ENCODE measurements around the gene LDLRAD3.

The LDLRAD3 gene

DNA sequence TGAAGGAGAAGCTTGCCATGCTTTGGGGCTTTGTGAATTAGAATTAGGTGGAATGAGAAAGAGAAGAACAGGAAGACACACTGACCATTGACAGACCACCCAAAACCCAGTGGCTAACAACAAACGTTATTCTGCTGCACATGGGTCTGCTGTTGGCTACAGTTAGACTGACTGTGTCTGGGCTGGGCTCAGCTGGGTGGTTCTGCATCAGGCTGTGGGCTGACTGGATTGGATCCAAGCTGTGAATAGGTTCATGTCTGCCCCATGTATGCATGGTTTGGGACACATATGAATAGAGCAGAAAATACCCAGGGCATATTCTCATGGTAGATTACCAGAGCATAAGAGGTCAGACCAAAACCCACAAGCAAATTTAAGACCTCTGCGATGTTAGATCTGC lies 11.7 kb upstream of the LDLRAD3 start:
- no peak for DNase-seq
- Histone ChIP-seq H3K27me3 (ENCODE audit: insufficient read depth, low read depth, severe bottlenecking) (no peaks in the 10 kb centered on the region), H3K4me3 (ENCODE audit: low read depth, low read length) (no peak overlapping the region), H3K36me3 (no peaks in the 10 kb centered on the region), H3K9me3 (ENCODE audit: severe bottlenecking) (peaks cover 3% of the 10 kb centered on the region), H3K27ac (no peak overlapping the region)
- TF ChIP-seq, protein P1, sequence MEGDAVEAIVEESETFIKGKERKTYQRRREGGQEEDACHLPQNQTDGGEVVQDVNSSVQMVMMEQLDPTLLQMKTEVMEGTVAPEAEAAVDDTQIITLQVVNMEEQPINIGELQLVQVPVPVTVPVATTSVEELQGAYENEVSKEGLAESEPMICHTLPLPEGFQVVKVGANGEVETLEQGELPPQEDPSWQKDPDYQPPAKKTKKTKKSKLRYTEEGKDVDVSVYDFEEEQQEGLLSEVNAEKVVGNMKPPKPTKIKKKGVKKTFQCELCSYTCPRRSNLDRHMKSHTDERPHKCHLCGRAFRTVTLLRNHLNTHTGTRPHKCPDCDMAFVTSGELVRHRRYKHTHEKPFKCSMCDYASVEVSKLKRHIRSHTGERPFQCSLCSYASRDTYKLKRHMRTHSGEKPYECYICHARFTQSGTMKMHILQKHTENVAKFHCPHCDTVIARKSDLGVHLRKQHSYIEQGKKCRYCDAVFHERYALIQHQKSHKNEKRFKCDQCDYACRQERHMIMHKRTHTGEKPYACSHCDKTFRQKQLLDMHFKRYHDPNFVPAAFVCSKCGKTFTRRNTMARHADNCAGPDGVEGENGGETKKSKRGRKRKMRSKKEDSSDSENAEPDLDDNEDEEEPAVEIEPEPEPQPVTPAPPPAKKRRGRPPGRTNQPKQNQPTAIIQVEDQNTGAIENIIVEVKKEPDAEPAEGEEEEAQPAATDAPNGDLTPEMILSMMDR (IDR thresholded peaks at IDR 0.05; ENCODE audit: low read depth, low read length), result no peak

DNA sequence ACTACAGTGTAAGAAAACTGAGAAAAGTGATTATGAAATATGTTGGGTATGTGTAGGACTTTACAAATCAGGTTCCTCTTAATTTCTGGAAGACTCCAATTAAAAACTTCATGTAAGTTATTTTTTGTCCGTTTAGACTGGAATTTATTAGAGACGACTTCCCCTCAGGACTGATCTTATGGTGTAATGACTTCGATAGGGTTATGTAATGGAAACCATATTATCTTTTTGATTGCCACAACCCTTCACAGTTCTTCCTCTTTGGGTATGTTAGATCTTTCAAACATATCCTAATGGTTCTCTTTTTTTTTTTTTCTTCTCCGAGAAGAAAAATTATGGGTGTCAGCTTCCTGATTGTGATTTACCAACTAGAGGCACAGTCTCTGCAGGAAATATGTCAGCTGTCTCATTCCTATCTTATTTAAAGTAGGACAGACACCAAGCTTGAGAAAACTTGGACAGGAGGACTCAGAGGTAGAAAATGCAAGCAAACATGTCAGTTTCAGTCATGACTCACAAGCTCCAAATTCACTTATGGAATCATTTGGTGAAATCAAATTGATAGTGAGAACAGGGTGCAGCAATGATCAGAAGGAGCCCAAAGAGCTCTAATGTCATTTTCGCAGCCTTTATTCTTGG lies 11.1 kb upstream of the LDLRAD3 start:
- Histone ChIP-seq H3K4me3 (ENCODE audit: low read depth, low read length) (no peak overlapping the region), H3K9me3 (ENCODE audit: severe bottlenecking) (peaks cover 3% of the 10 kb centered on the region), H3K36me3 (no peaks in the 10 kb centered on the region), H3K27ac (no peak overlapping the region), H3K27me3 (ENCODE audit: insufficient read depth, low read depth, severe bottlenecking) (no peaks in the 10 kb centered on the region)
- TF ChIP-seq, protein P1 (IDR thresholded peaks at IDR 0.05; ENCODE audit: low read depth, low read length), result no peak
- DNase-seq, result no peak

DNA sequence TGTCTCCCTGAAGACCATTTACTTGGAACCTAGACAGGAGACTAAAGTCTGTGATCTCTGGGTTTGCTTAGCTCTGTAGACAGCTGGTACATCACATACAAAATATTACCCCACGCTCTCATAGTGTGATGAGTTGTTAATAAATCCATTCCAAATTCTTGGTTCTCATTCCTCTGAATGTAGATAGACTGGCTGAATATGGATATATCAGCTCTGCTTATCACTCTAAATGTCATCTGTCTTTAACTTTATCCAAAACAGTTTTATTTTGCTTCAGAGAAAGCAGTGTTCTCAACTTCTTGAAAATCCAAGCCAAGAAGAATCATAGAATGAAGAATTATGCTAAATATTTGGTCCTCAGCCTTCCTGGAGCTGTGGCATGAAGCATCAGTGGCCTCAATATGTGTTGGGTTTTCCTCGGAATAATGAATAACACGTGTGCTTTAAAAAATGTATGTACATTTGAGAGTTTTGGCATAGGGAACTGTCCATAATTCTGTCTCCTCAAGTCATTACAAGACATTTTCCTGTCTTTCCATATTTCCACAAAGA lies 10.5 kb upstream of the LDLRAD3 start:
- no peak overlapping the region for H3K27ac ChIP-seq
- no peak for DNase-seq
- no peaks in the 10 kb centered on the region for H3K36me3 ChIP-seq
- TF ChIP-seq, protein P1 (IDR thresholded peaks at IDR 0.05; ENCODE audit: low read depth, low read length), result no peak
- peaks cover 3% of the 10 kb centered on the region for H3K9me3 ChIP-seq (ENCODE audit: severe bottlenecking)
- H3K27me3 ChIP-seq (ENCODE audit: insufficient read depth, low read depth, severe bottlenecking), result no peaks in the 10 kb centered on the region
- H3K4me3 ChIP-seq (ENCODE audit: low read depth, low read length), result no peak overlapping the region

DNA sequence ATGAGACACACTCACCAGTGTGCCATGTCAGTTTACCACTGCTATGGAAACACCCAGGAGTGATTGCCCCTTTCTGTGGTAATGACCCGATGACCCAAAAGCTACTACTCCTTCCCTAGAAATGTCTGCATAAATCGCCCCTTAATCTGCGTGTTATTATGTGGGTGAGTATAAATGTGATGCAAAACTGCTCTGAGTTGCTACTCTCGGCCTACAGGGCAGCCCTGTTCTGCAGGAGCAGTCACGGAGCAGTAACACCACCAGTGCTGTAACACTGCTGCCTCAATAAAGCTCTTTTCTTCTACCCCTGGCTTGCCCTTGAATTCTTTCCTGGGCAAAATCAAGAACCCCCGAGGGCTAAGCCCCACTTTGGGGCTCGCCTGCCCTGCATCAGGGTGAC lies 9.6 kb upstream of the LDLRAD3 start:
- Histone ChIP-seq H3K9me3 (ENCODE audit: severe bottlenecking) (peaks cover 3% of the 10 kb centered on the region), H3K27ac (no peak overlapping the region), H3K4me3 (ENCODE audit: low read depth, low read length) (no peak overlapping the region), H3K27me3 (ENCODE audit: insufficient read depth, low read depth, severe bottlenecking) (no peaks in the 10 kb centered on the region), H3K36me3 (no peaks in the 10 kb centered on the region)
- TF ChIP-seq, protein P1 (IDR thresholded peaks at IDR 0.05; ENCODE audit: low read depth, low read length), result no peak
- DNase-seq, result no peak

GRCh38 chr11:35934981-35935380 lies 8.9 kb upstream of the LDLRAD3 start:
- Histone ChIP-seq H3K4me3 (ENCODE audit: low read depth, low read length) (no peak overlapping the region), H3K27ac (no peak overlapping the region), H3K36me3 (no peaks in the 10 kb centered on the region), H3K27me3 (ENCODE audit: insufficient read depth, low read depth, severe bottlenecking) (no peaks in the 10 kb centered on the region), H3K9me3 (ENCODE audit: severe bottlenecking) (peaks cover 3% of the 10 kb centered on the region)
- no peak for DNase-seq
- TF ChIP-seq, protein P1 (IDR thresholded peaks at IDR 0.05; ENCODE audit: low read depth, low read length), result no peak

DNA sequence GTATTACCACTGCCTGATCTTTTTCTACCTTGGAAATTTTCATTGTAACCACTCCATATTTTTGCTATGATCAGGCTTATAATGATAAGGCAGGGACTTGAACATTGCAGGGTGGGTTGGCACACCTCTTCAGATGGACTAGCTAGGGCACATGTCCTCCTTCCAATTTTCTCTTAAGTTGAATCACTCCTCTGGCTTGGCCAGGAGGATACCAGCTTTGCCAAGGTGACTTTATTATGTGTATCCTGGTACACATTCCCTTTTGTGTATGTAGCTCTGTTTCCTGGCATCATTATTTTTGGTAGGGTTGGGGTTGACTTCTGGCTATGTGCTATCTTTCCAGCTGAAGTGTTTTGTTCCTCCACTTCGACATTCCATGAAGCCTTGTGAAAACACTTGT lies 8.5 kb upstream of the LDLRAD3 start:
- H3K9me3 ChIP-seq (ENCODE audit: severe bottlenecking), result peaks cover 3% of the 10 kb centered on the region
- H3K36me3 ChIP-seq, result no peaks in the 10 kb centered on the region
- DNase-seq, result no peak
- TF ChIP-seq, protein P1 (IDR thresholded peaks at IDR 0.05; ENCODE audit: low read depth, low read length), result no peak
- H3K4me3 ChIP-seq (ENCODE audit: low read depth, low read length), result no peak overlapping the region
- H3K27me3 ChIP-seq (ENCODE audit: insufficient read depth, low read depth, severe bottlenecking), result no peaks in the 10 kb centered on the region
- H3K27ac ChIP-seq, result no peak overlapping the region

Data from WERI-Rb-1 (cell line).